ENCODE data around the gene MPP1. TPM values are rescaled to one million over a fixed set of nuclear protein-coding genes. Genes with fewer than 3 reads are reported as not detected.
"Not testable (repeated sequence)": the region's sequence is repeated elsewhere in the genome, so short reads cannot be mapped to it uniquely, and the experiment has no call there.

Gene MPP1
- total RNA-seq, 1 donor, result 23.3 TPM

DNA sequence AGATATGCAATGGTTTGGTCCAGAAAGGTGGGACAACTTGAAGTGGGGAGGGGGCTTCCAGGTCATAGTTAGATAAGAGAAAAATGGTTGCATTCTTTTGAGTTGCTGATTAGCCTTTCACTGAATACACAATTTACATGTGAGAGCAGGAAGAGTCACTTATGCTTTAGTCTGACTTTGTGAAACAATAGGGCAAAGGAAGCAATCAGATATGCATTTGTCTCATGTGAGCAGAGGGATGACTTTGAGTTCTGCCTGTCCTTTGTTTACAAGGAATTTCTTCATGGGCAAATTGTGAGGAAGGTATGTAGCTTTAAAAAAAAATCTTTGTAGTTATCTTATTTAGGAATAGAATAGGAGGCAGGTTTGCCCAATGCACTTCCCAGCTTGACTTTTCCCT lies 16.2 kb upstream of the MPP1 start:
- no peak overlapping the region for H3K4me3 ChIP-seq (ENCODE audit: low read depth, low read length)
- DNase-seq (ENCODE audit: low read depth), result no peak
- TF ChIP-seq, protein P1, sequence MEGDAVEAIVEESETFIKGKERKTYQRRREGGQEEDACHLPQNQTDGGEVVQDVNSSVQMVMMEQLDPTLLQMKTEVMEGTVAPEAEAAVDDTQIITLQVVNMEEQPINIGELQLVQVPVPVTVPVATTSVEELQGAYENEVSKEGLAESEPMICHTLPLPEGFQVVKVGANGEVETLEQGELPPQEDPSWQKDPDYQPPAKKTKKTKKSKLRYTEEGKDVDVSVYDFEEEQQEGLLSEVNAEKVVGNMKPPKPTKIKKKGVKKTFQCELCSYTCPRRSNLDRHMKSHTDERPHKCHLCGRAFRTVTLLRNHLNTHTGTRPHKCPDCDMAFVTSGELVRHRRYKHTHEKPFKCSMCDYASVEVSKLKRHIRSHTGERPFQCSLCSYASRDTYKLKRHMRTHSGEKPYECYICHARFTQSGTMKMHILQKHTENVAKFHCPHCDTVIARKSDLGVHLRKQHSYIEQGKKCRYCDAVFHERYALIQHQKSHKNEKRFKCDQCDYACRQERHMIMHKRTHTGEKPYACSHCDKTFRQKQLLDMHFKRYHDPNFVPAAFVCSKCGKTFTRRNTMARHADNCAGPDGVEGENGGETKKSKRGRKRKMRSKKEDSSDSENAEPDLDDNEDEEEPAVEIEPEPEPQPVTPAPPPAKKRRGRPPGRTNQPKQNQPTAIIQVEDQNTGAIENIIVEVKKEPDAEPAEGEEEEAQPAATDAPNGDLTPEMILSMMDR (IDR thresholded peaks at IDR 0.05; ENCODE audit: insufficient read depth, low read length), result no peak

DNA sequence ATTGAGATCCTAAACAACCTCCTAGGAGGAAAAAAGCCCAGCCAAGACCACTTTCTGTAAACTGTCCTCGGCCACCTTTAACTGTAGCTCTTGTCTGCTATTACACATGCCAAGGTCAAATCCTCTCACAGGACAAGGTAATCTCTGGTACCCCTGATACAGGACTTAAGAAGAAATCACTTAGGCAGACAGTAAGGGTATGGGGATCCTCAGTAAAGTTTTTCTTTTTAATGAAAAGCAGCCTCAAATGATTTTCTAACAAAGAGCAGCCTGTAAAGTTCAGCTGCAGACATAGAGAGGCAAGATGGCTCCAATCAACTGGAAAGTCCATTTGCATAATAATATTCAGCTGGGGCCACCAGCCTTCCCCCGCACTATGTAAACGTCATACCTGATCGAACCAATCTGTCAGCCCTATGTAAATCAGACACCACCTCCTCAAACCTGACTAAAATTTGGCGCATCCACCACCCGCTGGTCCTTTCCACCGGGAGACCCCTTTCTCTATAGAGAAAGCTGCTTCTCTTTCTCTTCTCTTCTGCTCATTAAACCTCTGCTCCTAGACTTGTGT lies 14.6 kb upstream of the MPP1 start:
- no peak overlapping the region for H3K4me3 ChIP-seq (ENCODE audit: low read depth, low read length)
- TF ChIP-seq, protein P1 (IDR thresholded peaks at IDR 0.05; ENCODE audit: insufficient read depth, low read length), result no peak

GRCh38 chrX:154818916-154819770 lies 13.9 kb upstream of the MPP1 start:
- H3K4me3 ChIP-seq (ENCODE audit: low read depth, low read length), result no peak overlapping the region
- DNase-seq (ENCODE audit: low read depth), result no peak
- TF ChIP-seq, protein P1 (IDR thresholded peaks at IDR 0.05; ENCODE audit: insufficient read depth, low read length), result no peak

More for the DNA sequence above, 14.6 kb upstream of the MPP1 start:
- no peak for DNase-seq (ENCODE audit: low read depth)

GRCh38 chrX:154817048-154817618 lies 11.8 kb upstream of the MPP1 start:
- not testable (repeated sequence) for H3K4me3 ChIP-seq (ENCODE audit: low read depth, low read length); DNase-seq (ENCODE audit: low read depth)

GRCh38 chrX:154816326-154816898 lies 11.1 kb upstream of the MPP1 start:
- not testable (repeated sequence) for DNase-seq (ENCODE audit: low read depth); H3K4me3 ChIP-seq (ENCODE audit: low read depth, low read length)

- TF ChIP-seq, protein P1 (IDR thresholded peaks at IDR 0.05; ENCODE audit: insufficient read depth, low read length), result no peak
- peak; percentile 82 for DNase-seq (ENCODE audit: low read depth)
- H3K4me3 ChIP-seq (ENCODE audit: low read depth, low read length), result no peak overlapping the region
These were observed 10.1 kb upstream of the MPP1 start for GRCh38 chrX:154815274-154815818.

GRCh38 chrX:154813801-154814200 lies 8.5 kb upstream of the MPP1 start:
- no peak for DNase-seq (ENCODE audit: low read depth)
- TF ChIP-seq, protein P1 (IDR thresholded peaks at IDR 0.05; ENCODE audit: insufficient read depth, low read length), result no peak
- H3K4me3 ChIP-seq (ENCODE audit: low read depth, low read length), result no peak overlapping the region
